Body of pancreas (tissue), 4 donors: Measurements from ENCODE around the gene CD300E. TPM values are rescaled to one million over a fixed set of nuclear protein-coding genes. Genes with fewer than 3 reads are reported as not detected.
A peak's percentile ranks its signal among the peaks of the same experiment; 100 is the strongest.
"Not testable (repeated sequence)": the region's sequence is repeated elsewhere in the genome, so short reads cannot be mapped to it uniquely, and the experiment has no call there.

Experiments used
- ATAC-seq: fragments of 150-250 bp; one replicate; pipeline ENCODE4 v1.9.1; 2016
- DNase-seq, 4 donors: peaks; one replicate each; pipeline ENCODE4 v3.0.0-alpha.2; 2019
- H3K27ac ChIP-seq, 4 donors: fragments of 200-600 bp; sonication (generic); 1 replicate in 3 of 4; 2 replicates in 1 of 4; pipeline versions ENCODE4 v1.5.1 to v1.6.1; 2016 to 2019; ENCODE audit warnings: mild to moderate bottlenecking in 1 of 4, mixed read lengths in 1 of 4, moderate library complexity in 1 of 4
- H3K27me3 ChIP-seq, 2 donors: fragments of 200-600 bp; sonication (generic); one replicate each; pipeline ENCODE4 v1.6.0; 2016; ENCODE audit warnings: mild to moderate bottlenecking in 1 of 2
- H3K36me3 ChIP-seq, 2 donors: fragments of 200-600 bp; sonication (generic); replicated peaks in 1 of 2; 2 replicates each; pipeline ENCODE4 v1.5.1; 2016; ENCODE audit warnings: low read depth in 2 of 2; ENCODE audit not compliant: insufficient read depth in 1 of 2
- H3K4me1 ChIP-seq: fragments of 200-600 bp; sonication (generic); one replicate; pipeline ENCODE4 v1.6.0; 2016
- H3K4me3 ChIP-seq, 2 donors: fragments of 200-600 bp; sonication (generic); 1 replicate in 1 of 2; 2 replicates in 1 of 2; pipeline ENCODE4 v1.5.1; 2016 to 2019
- H3K9me3 ChIP-seq, 3 donors: fragments of 200-600 bp; sonication (generic); 1 replicate in 2 of 3; 2 replicates in 1 of 3; pipeline ENCODE4 v1.5.1; 2016
- POLR2A ChIP-seq, 3 donors: fragments of 450-650 bp; IDR thresholded peaks; one replicate each; pipeline ENCODE4 v1.6.1; 2016; ENCODE audit warnings: antibody characterized with exemption in 3 of 3, mild to moderate bottlenecking in 2 of 3
- WGBS, 2 donors: methylation state at CpG; one replicate each; pipeline ENCODE4 v1.1.5; 2017; 5-methylcytosine and 5-hydroxymethylcytosine counted together
- intact Hi-C: fragments of 100-400 bp; cut with DNase I; formaldehyde crosslinking; loops from one replicate; pipeline ENCODE4 v1.15.1; 2023
- total RNA-seq, 2 donors: library from RNA; depleted of rRNA; stranded (reverse); fragments of >200 nt; gene quantifications; one replicate each; pipeline ENCODE4 v1.1.0, GENCODE V29; 2016
- TF ChIP-seq, protein P1 (sequence below), 7 experiments: fragments of 450-650 bp in 4 of 7; fragments of 200-600 bp in 3 of 7; sonication (generic) in 3 of 7; IDR thresholded peaks; one replicate each; pipeline ENCODE4 v1.5.1; 2016 to 2019; ENCODE audit warnings: antibody characterized with exemption in 7 of 7

CD300E gene
- total RNA-seq, 2 donors from 2014 or later: not detected

- intact Hi-C loops: no loop called here
- H3K27ac ChIP-seq: no peak overlapping the region
- no peak for TF ChIP-seq POLR2A (IDR thresholded peaks at IDR 0.05)
- TF ChIP-seq, protein P1, sequence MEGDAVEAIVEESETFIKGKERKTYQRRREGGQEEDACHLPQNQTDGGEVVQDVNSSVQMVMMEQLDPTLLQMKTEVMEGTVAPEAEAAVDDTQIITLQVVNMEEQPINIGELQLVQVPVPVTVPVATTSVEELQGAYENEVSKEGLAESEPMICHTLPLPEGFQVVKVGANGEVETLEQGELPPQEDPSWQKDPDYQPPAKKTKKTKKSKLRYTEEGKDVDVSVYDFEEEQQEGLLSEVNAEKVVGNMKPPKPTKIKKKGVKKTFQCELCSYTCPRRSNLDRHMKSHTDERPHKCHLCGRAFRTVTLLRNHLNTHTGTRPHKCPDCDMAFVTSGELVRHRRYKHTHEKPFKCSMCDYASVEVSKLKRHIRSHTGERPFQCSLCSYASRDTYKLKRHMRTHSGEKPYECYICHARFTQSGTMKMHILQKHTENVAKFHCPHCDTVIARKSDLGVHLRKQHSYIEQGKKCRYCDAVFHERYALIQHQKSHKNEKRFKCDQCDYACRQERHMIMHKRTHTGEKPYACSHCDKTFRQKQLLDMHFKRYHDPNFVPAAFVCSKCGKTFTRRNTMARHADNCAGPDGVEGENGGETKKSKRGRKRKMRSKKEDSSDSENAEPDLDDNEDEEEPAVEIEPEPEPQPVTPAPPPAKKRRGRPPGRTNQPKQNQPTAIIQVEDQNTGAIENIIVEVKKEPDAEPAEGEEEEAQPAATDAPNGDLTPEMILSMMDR (IDR thresholded peaks at IDR 0.05): no peak
These were observed 14.4 kb upstream of the CD300E start for GRCh38 chr17:74637926-74638325.

DNA sequence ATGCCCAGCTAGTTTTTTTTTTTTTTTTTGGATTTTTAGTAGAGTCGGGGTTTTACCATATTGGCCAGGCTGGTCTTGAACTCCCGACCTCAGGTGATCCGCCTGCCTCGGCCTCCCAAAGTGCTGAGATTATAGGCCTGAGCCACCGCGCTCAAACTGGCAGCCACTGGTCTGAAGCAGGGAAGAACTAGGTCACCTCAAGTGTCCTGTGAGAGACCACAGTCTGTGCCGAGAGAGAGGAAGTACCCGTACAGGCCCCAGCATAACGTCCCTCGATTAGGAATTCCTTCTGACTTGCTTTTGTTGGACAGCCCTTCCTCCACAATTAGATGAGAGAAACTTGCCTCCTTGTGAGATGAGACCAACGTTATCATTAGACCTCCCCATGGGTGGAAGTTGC lies 13.7 kb upstream of the CD300E start:
- peak in 1 of 4 donors; percentile 35 for DNase-seq
- no peaks in the 10 kb centered on the region for H3K27me3 ChIP-seq
- H3K27ac ChIP-seq: no peak overlapping the region
- no peaks in the 10 kb centered on the region for H3K4me1 ChIP-seq
- H3K9me3 ChIP-seq: no peaks in the 10 kb centered on the region
- H3K36me3 ChIP-seq: no peaks in the 10 kb centered on the region
- TF ChIP-seq, protein P1 (IDR thresholded peaks at IDR 0.05): no peak
- TF ChIP-seq POLR2A (IDR thresholded peaks at IDR 0.05): no peak
- ATAC-seq: no peak
- H3K4me3 ChIP-seq: no peak overlapping the region
- intact Hi-C loops: no loop called here
- 45 to 53% methylated on average over 5 to 11 of the region's 11 CpGs for WGBS, 2 donors

More at GRCh38 chr17:74637926-74638325, 14.4 kb upstream of the CD300E start:
- Histone ChIP-seq H3K4me1 (no peaks in the 10 kb centered on the region), H3K9me3 (no peaks in the 10 kb centered on the region), H3K36me3 (no peaks in the 10 kb centered on the region), H3K27me3 (no peaks in the 10 kb centered on the region), H3K4me3 (no peak overlapping the region)
- ATAC-seq: no peak
- no peak for DNase-seq
- WGBS, 2 donors: 24 to 29% methylated on average over 2 of the region's 2 CpGs

- H3K27me3 ChIP-seq, H3K36me3 ChIP-seq, H3K4me1 ChIP-seq, intact Hi-C loops, ATAC-seq, H3K4me3 ChIP-seq, H3K27ac ChIP-seq, H3K9me3 ChIP-seq, DNase-seq: not testable (repeated sequence)
- 58 to 72% methylated on average over 10 of the region's 10 CpGs for WGBS, 2 donors
These were observed 13.1 kb upstream of the CD300E start for GRCh38 chr17:74636541-74637085.

DNA sequence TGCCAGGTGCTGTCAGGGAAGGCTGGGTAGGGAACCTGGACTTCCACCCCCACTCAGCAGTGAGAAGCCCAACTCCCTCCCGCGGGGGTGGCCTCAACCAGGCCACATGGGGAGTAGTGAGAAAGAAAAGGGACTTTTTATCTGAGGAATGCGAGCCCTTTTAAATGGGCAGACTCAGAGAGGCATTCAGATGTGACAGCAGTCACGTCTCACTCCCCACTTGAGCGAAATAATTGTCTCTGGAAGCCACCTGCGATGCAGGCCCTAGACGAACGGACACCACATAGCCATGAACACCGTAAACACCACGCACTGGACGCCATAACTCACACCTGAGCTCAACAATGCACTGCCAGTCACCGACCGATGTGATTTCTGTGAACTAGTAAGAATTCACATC lies 11.9 kb upstream of the CD300E start:
- intact Hi-C loops: no loop called here
- ATAC-seq (no peak), DNase-seq (no peak)
- no peak overlapping the region for H3K27ac ChIP-seq
- 39 to 49% methylated on average over 11 to 13 of the region's 13 CpGs for WGBS, 2 donors
- no peaks in the 10 kb centered on the region for H3K9me3 ChIP-seq
- no peaks in the 10 kb centered on the region for H3K4me1 ChIP-seq
- no peaks in the 10 kb centered on the region for H3K27me3 ChIP-seq
- H3K36me3 ChIP-seq: no peaks in the 10 kb centered on the region
- H3K4me3 ChIP-seq: no peak overlapping the region
- TF ChIP-seq POLR2A (IDR thresholded peaks at IDR 0.05): no peak
- TF ChIP-seq, protein P1 (IDR thresholded peaks at IDR 0.05): no peak

- Histone ChIP-seq H3K27me3 (no peaks in the 10 kb centered on the region), H3K36me3 (no peaks in the 10 kb centered on the region), H3K4me3 (no peak overlapping the region), H3K9me3 (no peaks in the 10 kb centered on the region), H3K27ac (no peak overlapping the region), H3K4me1 (no peaks in the 10 kb centered on the region)
- intact Hi-C loops: no loop called here
- no peak for DNase-seq
- TF ChIP-seq POLR2A (IDR thresholded peaks at IDR 0.05): no peak
- TF ChIP-seq, protein P1 (IDR thresholded peaks at IDR 0.05): no peak
- 61% methylated on average over 8 of the region's 8 CpGs; no CpG with 5 or more reads in 1 of the 2 donors for WGBS, 2 donors
- ATAC-seq: no peak
These were observed 9.8 kb upstream of the CD300E start for GRCh38 chr17:74633326-74633725.
